Lung (tissue), 12 donors: ENCODE results near the gene WHRN. TPM values are rescaled to one million over a fixed set of nuclear protein-coding genes. Genes with fewer than 3 reads are reported as not detected.

Source experiments
- ATAC-seq: fragments of 200-7000 bp; cut with Tn5 transposase; one replicate; pipeline ENCODE4 v1.9.1; 2020; ENCODE audit warnings: moderate number of reproducible peaks; ENCODE audit not compliant: insufficient read depth, low FRiP score
- DNase-seq, 3 donors: peaks; one replicate each; pipeline ENCODE4 v3.0.0-alpha.2; 2013 to 2017
- H3K27ac ChIP-seq, 2 donors: one replicate each; pipeline ENCODE4 v1.5.1; 2013; ENCODE audit warnings: mild to moderate bottlenecking in 2 of 2, moderate library complexity in 2 of 2, control low read depth in 1 of 2, inconsistent platforms in 1 of 2, low read depth in 1 of 2, low read length in 1 of 2
- H3K27me3 ChIP-seq, 3 donors: one replicate each; pipeline ENCODE4 v1.5.1; 2013; ENCODE audit warnings: low read length in 2 of 3; ENCODE audit not compliant: control insufficient read depth in 3 of 3, insufficient read depth in 3 of 3
- H3K36me3 ChIP-seq, 4 donors: one replicate each; pipeline ENCODE4 v1.5.1; 2013; ENCODE audit warnings: low read length in 4 of 4, mild to moderate bottlenecking in 1 of 4, moderate library complexity in 1 of 4; ENCODE audit not compliant: control insufficient read depth in 4 of 4, insufficient read depth in 4 of 4
- H3K4me1 ChIP-seq, 5 donors: one replicate each; pipeline ENCODE4 v1.5.1; 2013; ENCODE audit warnings: low read length in 5 of 5, mild to moderate bottlenecking in 2 of 5, moderate library complexity in 1 of 5; ENCODE audit not compliant: control insufficient read depth in 5 of 5, insufficient read depth in 5 of 5
- H3K4me3 ChIP-seq: one replicate; pipeline ENCODE4 v1.5.1; 2013; ENCODE audit warnings: mild to moderate bottlenecking, control low read depth, moderate library complexity
- H3K9ac ChIP-seq, 2 donors: one replicate each; pipeline ENCODE4 v1.5.1; 2013; ENCODE audit warnings: low read length in 2 of 2, control low read depth in 1 of 2; ENCODE audit not compliant: insufficient read depth in 1 of 2
- H3K9me3 ChIP-seq, 4 donors: one replicate each; pipeline ENCODE4 v1.5.1; 2013; ENCODE audit warnings: low read length in 3 of 4, mild to moderate bottlenecking in 1 of 4, moderate library complexity in 1 of 4; ENCODE audit not compliant: control insufficient read depth in 4 of 4, insufficient read depth in 3 of 4
- CTCF ChIP-seq: IDR thresholded peaks from 2 replicates; pipeline ENCODE4 v1.5.1; 2012; ENCODE audit warnings: mild to moderate bottlenecking; ENCODE audit errors: control extremely low read depth, extremely low read depth
- WGBS, 2 donors: extraction: QIAGEN DNeasy Blood & Tissue Kit; methylation state at CpG; one replicate each; pipeline ENCODE4 v1.1.7; 2013; 5-methylcytosine and 5-hydroxymethylcytosine counted together
- polyA plus RNA-seq, 2 donors: library from polyadenylated mRNA; stranded (reverse); fragments of 200-250 nt; gene quantifications; one replicate each; pipeline ENCODE4 v1.2.1, GENCODE V29; 2013
- total RNA-seq, 2 donors: library from RNA; depleted of rRNA in 1 of 2; stranded (reverse); fragments of >200 nt in 1 of 2; gene quantifications; one replicate each; pipeline ENCODE4 v1.2.1, GENCODE V29; 2014 to 2021
- donor health status: control.
- donor health status: control.
- donor health status: Bipolar disorder and iron deficiency.
- donor health status: healthy.
- donor health status: DM: yes; HTN: yes; CAD: no.

WHRN gene
- total and polyA plus RNA-seq, 4 donors = 3.1 to 11.7 (median 5.6) TPM

GRCh38 chr9:114428466-114428865 lies 76.8 kb downstream of the WHRN start:
- ATAC-seq = no peak
- 89 to 91% methylated on average over 8 of the region's 8 CpGs for WGBS, 2 donors
- DNase-seq = no peak

GRCh38 chr9:114427644-114428043 lies 77.6 kb downstream of the WHRN start:
- ATAC-seq (no peak), DNase-seq (no peak)
- Histone ChIP-seq H3K27me3 (no peaks in the 10 kb centered on the region), H3K9me3 (peaks cover 0 to 3% (median 0%) of the 10 kb centered on the region in 4 donors), H3K36me3 (no peaks in the 10 kb centered on the region), H3K9ac (no peak overlapping the region), H3K27ac (no peak overlapping the region), H3K4me1 (no peaks in the 10 kb centered on the region), H3K4me3 (no peak overlapping the region)
- no peak for TF ChIP-seq CTCF
- WGBS, 2 donors = 95 to 97% methylated on average over 4 of the region's 4 CpGs

More at GRCh38 chr9:114428466-114428865, 76.8 kb downstream of the WHRN start:
- Histone ChIP-seq H3K4me1 (no peaks in the 10 kb centered on the region), H3K9ac (no peak overlapping the region), H3K36me3 (no peaks in the 10 kb centered on the region), H3K4me3 (no peak overlapping the region), H3K27me3 (no peaks in the 10 kb centered on the region), H3K9me3 (peaks cover 0 to 3% (median 0%) of the 10 kb centered on the region in 4 donors), H3K27ac (no peak overlapping the region)
- TF ChIP-seq CTCF = no peak

GRCh38 chr9:114426046-114426948 lies 79.0 kb downstream of the WHRN start:
- H3K36me3 ChIP-seq = no peaks in the 10 kb centered on the region
- no peak overlapping the region for H3K27ac ChIP-seq
- no peak for TF ChIP-seq CTCF
- no peaks in the 10 kb centered on the region for H3K27me3 ChIP-seq
- DNase-seq (no peak), ATAC-seq (no peak)
- H3K9me3 ChIP-seq = peaks cover 0 to 3% (median 0%) of the 10 kb centered on the region in 4 donors
- no peak overlapping the region for H3K9ac ChIP-seq
- 84 to 86% methylated on average over 18 of the region's 18 CpGs for WGBS, 2 donors
- no peak overlapping the region for H3K4me3 ChIP-seq
- no peaks in the 10 kb centered on the region for H3K4me1 ChIP-seq
